ENCODE results near the gene THSD7B.

Gene THSD7B

DNA sequence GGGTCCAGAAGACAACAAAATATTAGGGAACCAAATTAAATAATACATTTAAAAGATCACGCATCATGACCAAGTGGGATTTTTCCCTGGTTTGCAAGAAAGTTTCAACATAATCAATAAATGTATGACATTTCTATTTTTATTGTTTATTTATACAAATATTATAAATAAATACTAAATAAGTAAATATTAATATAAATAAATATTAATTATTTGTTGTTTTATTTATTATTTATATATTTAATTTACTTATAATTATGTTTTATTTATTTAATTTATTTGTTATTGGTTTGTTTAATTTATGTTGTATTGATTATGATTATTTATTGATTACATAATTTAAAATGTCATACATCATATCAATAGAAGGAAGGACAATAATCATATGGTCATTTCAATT is 956.4 kb downstream of the THSD7B start:
- Histone ChIP-seq H3K36me3 (ENCODE audit: control insufficient read depth in 5 of 5, insufficient read depth in 5 of 5, low read length in 5 of 5) (no peaks in the 10 kb centered on the region), H3K27me3 (ENCODE audit: control insufficient read depth in 5 of 5, insufficient read depth in 4 of 5, low read length in 5 of 5) (no peaks in the 10 kb centered on the region), H3K9me3 (ENCODE audit: control insufficient read depth in 5 of 5, low read length in 5 of 5) (peaks cover 0 to 10% (median 0%) of the 10 kb centered on the region in 5 donors), H3K27ac (ENCODE audit: low read depth, low read length) (no peak overlapping the region), H3K4me1 (ENCODE audit: control insufficient read depth in 5 of 5, insufficient read depth in 5 of 5, low read length in 5 of 5) (no peaks in the 10 kb centered on the region), H3K4me3 (ENCODE audit: low read depth in 1 of 5, low read length in 5 of 5) (no peak overlapping the region), H3K9ac (ENCODE audit: low read length in 5 of 5) (no peak overlapping the region)

DNA sequence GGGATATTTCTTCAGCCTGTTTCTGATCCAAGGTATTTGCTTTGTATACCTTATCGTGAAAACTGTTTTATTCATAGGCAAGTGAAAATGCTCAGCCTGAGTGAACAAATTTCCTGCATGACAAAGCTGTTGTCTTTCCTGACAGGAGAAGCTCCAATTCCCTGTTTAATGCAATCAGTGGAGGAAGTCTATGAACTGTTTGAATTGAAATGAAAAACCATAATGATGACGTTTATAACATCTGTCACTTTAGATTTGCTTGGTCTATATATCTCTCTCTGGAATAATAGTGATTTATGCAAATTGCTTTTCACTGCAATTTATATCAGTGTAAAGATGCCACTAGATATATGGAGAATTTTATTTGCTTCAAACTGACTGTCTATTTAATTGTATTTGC is 959.6 kb downstream of the THSD7B start:
- no peaks in the 10 kb centered on the region for H3K27me3 ChIP-seq (ENCODE audit: control insufficient read depth in 5 of 5, insufficient read depth in 4 of 5, low read length in 5 of 5)
- H3K4me1 ChIP-seq (ENCODE audit: control insufficient read depth in 5 of 5, insufficient read depth in 5 of 5, low read length in 5 of 5) = no peaks in the 10 kb centered on the region
- H3K27ac ChIP-seq (ENCODE audit: low read depth, low read length) = no peak overlapping the region
- no peak overlapping the region for H3K4me3 ChIP-seq (ENCODE audit: low read depth in 1 of 5, low read length in 5 of 5)
- no peaks in the 10 kb centered on the region for H3K36me3 ChIP-seq (ENCODE audit: control insufficient read depth in 5 of 5, insufficient read depth in 5 of 5, low read length in 5 of 5)
- no peak overlapping the region for H3K9ac ChIP-seq (ENCODE audit: low read length in 5 of 5)
- H3K9me3 ChIP-seq (ENCODE audit: control insufficient read depth in 5 of 5, low read length in 5 of 5) = peaks cover 0 to 7% (median 0%) of the 10 kb centered on the region in 5 donors
